ENCODE results near the gene HDAC4. TPM values are rescaled to one million over a fixed set of nuclear protein-coding genes. Genes with fewer than 3 reads are reported as not detected.

The HDAC4 gene
- total and polyA plus RNA-seq, 9 of the 15 experiments (the other 6 are each of a cell fraction or from before 2014, with no cell fraction given): 0.11 to 20.2 (median 4.0) TPM

DNA sequence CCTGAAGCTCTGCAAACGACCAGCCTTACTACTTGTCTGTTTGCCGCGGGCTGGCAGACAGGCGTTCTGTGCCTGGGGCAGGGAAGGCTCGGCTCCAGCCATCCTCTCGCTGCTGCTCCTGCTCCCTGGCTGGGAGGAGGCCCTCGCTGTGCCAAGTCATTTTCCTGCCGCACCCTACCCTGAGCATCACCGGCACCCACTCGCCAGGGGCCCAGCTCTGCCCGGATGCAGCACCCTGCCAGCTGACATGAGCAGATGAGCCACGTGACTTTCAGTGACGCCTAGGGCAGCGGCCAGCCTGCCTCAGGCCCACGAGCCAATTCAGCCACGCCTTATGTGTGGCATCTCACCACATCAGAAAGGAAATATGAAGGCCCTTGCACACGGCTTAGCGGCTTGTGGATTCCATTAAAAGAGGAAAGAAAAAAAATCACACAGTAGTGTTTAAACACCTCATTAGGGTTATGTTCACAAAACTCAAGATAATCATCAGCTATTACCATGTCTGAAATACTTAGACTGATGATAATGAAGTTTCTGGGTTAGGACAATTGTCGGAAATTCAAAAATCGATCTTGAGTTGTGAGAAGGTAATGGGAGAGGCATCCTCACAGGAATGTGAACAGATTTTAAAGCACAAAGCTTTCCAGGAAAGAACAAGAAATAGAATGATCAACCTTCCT is 302.4 kb downstream of the HDAC4 start (continued):
- TF ChIP-seq, protein P1, sequence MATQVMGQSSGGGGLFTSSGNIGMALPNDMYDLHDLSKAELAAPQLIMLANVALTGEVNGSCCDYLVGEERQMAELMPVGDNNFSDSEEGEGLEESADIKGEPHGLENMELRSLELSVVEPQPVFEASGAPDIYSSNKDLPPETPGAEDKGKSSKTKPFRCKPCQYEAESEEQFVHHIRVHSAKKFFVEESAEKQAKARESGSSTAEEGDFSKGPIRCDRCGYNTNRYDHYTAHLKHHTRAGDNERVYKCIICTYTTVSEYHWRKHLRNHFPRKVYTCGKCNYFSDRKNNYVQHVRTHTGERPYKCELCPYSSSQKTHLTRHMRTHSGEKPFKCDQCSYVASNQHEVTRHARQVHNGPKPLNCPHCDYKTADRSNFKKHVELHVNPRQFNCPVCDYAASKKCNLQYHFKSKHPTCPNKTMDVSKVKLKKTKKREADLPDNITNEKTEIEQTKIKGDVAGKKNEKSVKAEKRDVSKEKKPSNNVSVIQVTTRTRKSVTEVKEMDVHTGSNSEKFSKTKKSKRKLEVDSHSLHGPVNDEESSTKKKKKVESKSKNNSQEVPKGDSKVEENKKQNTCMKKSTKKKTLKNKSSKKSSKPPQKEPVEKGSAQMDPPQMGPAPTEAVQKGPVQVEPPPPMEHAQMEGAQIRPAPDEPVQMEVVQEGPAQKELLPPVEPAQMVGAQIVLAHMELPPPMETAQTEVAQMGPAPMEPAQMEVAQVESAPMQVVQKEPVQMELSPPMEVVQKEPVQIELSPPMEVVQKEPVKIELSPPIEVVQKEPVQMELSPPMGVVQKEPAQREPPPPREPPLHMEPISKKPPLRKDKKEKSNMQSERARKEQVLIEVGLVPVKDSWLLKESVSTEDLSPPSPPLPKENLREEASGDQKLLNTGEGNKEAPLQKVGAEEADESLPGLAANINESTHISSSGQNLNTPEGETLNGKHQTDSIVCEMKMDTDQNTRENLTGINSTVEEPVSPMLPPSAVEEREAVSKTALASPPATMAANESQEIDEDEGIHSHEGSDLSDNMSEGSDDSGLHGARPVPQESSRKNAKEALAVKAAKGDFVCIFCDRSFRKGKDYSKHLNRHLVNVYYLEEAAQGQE (IDR thresholded peaks at IDR 0.05; ENCODE audit: borderline replicate concordance): no peak
- TF ChIP-seq, protein P1 (CRISPR knock-in tag; IDR thresholded peaks at IDR 0.05; ENCODE audit: low read depth): no peak
- no peak for TF ChIP-seq ZNF75A (CRISPR knock-in tag; IDR thresholded peaks at IDR 0.05)
